ENCODE data around the gene SLC22A2.

Gene SLC22A2

DNA sequence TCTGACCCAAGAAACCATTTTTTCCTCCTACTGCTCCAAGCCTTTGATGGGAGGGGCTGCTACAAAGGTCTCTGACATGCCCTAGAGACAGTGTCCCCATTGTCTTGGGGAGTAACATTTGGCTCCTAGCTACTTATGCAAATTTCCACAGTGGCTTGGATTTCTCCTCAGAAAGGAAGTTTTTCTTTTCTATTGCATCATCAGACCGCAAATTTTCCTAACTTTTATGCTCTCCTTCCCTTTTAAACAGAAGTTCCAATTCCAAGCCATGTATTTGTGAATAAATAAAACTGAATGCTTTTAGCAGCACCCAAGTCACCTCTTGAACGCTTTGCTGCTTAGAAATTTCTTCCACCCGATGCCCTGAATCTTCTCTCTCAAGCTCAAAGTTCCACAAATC lies 51.0 kb downstream of the SLC22A2 start:
- DNase-seq (ENCODE audit: low spot score) = no peak

DNA sequence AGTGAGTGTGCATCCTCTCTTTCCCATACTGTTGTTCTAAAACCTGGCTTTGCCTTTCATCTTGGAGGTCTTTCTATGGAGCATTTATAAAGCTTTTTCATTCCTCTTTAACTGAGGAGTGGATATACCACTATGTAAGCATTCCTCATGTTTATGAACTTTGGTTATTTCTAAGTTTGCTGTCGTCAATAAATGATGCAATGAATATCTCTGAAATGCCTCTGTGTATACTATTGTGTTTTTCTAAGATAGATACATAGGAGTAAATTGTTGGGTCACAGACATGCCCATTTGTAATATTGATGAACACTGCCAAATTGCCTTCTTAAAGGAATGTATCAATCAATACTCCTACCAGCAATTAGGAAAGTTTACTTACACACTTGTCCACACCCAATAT lies 53.9 kb downstream of the SLC22A2 start:
- no peak for DNase-seq (ENCODE audit: low spot score)

DNA sequence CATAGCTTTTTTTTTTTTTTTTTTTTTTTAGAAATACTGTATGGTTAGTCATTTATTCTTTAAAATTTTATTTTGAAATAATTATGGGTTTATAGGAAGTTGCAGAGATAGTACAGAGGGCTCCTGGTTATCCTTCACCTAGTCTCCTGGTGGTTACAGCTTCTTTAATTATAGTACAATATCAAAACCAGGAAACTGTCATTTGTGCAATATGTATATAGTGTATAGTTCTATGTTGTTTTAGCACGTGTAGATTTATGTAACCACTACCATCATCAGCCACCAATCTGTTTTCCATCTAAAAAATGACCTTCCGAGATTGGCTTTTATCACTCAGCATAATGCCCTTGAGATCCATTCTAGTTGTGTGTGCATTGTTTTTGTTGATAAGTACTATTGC lies 54.7 kb downstream of the SLC22A2 start:
- no peak for DNase-seq (ENCODE audit: low spot score)

DNA sequence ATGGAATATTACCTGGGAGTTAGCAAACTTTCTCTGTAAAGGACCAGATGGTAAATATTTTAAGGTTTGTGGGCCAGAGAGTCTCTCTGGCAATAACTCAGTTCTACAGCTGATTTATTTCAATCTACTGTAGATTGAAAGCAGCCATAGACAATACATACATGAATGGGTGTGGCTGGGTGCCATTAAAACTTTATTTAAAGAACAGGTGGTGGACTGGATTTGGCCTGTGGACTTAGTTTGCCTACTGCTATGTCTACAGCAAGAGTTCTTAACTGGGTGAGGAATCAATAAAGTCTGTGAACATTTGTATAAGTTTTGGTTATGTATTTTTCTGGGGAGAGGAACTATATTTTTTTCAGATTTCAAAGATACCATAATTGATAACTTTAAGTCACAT lies 55.1 kb downstream of the SLC22A2 start:
- no peak for DNase-seq (ENCODE audit: low spot score)

DNA sequence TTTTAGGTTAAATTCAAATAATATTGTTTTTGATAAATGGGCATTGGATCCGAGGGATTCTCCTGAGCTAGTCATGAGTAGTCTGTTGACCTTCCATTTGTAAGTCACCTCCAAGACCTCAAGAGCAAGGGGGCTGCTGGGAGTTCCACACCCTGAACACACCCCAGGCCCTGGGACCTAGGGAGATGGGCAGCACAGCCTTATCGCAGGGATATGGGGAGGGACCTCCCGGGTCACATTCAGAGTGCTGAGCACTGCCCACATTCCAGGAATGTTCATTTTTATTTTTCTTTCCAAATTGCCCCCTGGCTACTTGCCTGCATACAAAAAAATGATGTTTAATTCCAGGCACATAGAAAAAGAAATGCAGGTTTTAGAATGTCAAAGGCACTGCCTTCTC lies 55.5 kb downstream of the SLC22A2 start:
- no peak for DNase-seq (ENCODE audit: low spot score)

DNA sequence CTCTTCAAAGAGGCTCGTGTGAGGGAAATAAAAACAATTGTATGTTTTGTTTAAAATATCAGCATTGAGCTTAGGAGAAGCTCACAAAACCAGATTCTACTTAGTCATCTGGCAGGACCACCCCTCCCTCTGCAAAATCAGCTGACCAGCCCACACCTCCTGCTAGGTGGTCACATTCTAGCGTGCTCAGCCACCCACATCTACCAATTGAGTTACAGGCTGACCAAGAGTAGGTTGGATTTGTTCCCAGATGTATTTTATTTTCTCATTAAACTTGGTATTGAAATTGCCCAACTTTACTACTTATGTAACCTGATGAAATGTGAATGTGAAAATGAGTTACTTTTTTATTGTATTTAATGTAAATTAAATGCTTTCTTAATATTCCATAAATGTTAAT lies 56.2 kb downstream of the SLC22A2 start:
- no peak for DNase-seq (ENCODE audit: low spot score)

DNA sequence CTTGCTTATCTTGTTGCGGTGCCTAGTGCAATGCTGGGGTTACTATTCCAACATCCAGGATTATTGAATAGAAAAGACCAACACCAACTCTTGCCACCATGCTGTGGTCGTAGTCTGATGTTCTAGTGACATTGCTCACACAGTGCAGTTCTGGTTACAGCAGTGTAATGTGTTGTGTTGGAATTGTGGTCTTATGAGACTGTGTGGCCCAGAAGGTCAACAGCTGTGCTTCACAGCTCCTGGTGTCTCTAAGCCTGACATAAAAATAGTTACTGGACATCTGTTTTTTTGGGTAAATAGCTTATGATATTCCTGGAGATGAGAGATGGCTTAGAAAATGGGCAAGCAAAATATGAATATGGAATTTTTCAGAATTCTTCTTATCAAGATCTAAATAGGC lies 57.6 kb downstream of the SLC22A2 start:
- no peak for DNase-seq (ENCODE audit: low spot score)

DNA sequence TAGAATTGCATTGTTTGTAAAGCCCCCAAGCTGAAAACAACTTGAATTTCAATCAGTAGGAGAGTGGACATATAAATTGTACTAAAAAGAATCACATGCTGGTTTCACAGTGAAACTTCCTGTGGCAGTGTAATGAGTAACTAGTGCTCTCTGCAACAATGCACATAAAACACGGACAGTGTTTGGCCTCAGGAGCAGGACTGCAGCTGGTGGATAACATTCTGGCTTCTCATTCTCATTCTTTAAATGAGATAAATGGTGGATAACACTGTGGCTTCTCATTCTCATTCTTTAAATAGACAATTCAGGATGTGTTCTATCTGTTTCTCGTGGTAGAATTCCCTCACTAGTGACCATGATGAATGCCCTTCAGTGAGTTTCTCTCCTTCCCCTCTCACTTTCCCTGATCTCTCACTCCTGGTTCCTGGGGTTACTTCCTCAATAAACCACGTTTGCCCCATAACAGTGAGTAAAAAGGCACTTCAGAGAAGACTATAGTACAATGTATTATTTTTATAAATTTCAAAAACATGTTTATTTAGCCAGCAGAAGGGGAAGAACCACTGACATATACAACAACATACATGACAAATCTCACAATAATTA lies 59.9 kb downstream of the SLC22A2 start:
- DNase-seq (ENCODE audit: low spot score) = no peak

DNA sequence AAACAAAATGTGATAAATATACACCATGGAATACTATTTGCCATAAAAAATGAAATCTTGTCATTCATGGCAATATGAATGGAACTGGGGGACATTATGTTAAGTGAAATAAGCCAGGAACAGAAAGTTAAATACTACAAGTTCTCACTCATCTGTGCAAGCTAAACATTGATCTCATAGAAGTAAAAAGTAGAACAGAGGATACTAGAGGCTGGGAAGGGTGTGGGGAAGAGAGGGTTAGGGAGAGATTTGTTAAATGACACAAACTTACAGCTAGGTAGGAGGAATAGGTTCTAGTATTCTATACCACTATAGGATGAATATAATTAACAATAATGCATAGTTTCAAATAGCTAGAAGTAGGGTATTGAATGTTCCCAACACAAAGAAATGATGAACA lies 61.0 kb downstream of the SLC22A2 start:
- no peak for DNase-seq (ENCODE audit: low spot score)

DNA sequence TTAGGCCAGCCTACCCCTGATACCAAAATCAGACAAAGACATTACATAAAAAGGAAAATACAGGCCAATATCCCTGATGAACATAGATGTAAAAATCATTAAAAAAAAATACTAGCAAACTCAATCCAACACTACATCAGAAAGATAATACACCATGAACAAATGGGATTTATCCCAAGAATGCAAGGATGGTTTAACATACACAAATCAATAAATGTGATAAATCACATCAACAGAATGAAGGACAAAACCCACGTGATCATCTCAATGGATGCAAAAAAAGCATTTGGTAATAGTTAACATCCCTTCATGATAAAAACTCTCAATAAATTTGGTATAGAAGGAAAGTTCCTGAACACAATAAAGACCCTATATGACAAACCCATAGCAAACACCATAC lies 63.8 kb downstream of the SLC22A2 start:
- no peak for DNase-seq (ENCODE audit: low spot score)

DNA sequence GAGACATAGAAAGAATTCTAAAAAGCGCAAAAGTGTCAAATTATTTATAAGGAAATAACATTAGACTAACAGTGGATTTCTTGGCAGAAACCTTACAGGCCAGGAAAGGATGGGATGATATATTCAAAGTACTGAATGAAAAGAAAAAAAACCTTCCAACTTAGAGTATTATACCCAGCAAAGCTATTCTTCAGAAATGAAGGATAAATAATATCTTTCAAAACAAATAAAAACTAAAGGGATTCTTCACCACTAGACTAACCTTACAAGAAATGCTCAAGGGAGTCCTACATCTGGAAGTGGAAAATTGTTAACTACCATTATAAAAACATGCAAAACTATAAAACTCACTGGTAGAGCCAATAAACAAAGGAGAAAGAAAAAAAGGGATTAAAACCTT lies 65.8 kb downstream of the SLC22A2 start:
- DNase-seq (ENCODE audit: low spot score) = no peak

DNA sequence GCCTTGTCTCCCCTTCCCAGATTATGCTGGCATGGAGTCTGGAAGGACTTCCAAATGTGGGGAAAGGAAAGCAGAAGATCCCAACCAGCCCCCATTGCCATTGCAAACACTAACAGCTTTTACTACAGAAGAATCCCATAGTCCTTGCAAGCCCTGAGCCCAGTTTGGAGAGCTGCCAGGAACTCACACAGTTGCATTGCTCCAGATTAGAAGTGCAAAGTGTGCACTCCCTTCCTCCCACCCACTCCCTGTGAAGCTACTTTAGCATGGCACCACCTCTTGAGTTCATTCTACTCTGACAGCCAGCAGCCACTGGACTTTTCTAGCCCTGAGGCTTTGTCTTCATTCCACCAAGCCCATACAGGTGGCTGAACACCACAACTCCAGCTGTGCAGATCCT lies 67.6 kb downstream of the SLC22A2 start:
- no peak for DNase-seq (ENCODE audit: low spot score)

DNA sequence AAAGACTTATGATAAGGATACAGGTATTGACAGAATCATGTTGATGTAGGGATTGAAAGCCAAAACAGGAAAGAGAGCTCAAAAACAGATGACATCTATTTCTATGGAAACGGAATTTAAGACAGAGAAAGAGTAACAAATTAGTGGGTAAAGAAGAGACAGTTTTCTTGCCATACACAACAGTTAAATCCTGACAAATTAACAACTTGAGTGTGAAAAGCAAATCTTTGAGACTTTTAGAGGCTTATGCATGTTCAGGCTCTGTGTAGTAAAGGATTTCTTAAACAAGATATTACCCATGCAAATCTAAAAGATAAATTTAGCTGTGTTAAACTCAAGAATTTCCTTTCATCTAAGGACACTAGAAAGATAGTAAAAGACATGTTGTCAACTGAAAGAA lies 68.5 kb downstream of the SLC22A2 start:
- no peak for DNase-seq (ENCODE audit: low spot score)

DNA sequence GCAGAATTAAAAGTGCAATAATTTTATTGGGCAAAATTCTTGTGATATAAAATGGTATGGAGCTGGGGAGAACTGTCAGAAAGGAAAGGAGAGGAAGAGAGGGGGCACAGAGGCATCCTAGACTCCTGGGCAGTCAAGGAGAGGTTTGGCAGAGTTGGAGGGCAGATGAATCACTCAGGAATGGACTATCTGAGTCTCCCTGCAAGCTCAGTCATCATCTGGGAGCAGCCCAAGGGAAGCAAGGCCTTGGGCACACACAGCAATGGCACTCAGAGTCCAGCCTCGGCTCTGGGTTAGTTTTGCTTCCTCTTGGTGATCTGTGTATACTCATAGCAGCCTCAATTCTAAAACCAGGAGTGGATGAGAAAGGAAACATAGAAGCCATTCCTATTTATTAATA lies 69.8 kb downstream of the SLC22A2 start:
- no peak for DNase-seq (ENCODE audit: low spot score)

DNA sequence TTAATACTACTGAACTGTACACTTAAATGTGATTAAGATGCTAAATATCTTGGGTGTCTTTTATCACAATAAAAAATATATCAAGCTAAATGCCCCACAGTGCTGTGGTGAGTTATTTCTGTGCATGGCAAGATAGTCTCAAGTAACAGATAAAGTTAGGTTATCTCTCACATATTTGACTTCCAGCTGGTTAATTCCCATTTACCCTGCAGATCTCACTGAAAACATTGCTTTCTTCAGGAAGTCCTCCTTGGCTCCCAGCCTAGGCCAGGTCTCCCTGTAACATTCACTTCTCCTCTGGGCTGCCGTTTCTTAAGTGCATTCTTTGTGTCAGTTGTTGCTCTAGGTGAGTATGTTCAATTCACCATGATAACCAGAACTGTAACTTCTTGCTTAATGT lies 77.9 kb downstream of the SLC22A2 start:
- no peak for DNase-seq (ENCODE audit: low spot score)

DNA sequence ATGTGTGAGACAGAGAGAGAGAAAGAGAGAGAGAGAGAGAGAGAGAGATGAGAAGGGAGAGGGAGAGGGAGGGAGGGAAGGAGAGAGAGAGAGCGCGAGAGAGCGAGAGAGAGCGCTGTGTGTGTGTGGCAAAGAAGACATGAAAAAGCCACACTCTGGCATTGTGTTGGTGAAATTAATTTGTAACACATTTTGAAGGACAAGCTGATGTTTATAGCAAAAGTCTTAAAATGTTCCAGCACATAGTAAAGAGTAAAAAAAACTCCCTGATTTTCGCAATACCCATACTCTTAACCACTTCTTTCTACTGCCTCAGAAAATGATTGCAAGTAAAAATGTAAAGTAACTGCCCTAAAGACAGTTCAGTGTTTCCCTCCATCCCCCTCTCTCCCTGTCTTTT lies 80.3 kb downstream of the SLC22A2 start:
- DNase-seq (ENCODE audit: low spot score) = no peak

DNA sequence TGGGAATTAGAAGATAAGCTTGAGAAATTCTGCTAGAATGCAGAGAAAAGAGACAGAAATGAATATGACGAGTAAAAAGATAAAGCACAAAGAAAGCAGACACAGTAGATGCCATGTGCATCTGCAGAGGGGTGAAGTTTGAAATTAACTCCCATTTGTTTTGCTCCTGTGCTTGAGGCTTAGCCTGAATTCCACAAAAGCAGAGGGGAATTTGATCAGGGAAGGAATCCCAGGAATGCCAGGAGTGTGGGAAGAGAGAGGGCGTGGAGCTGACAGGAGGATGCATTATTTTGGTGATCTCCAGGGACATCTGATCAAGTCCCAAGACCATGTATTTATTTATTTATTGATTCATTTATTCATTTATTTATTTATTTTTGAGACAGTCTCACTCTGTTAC lies 81.4 kb downstream of the SLC22A2 start:
- DNase-seq (ENCODE audit: low spot score) = no peak

DNA sequence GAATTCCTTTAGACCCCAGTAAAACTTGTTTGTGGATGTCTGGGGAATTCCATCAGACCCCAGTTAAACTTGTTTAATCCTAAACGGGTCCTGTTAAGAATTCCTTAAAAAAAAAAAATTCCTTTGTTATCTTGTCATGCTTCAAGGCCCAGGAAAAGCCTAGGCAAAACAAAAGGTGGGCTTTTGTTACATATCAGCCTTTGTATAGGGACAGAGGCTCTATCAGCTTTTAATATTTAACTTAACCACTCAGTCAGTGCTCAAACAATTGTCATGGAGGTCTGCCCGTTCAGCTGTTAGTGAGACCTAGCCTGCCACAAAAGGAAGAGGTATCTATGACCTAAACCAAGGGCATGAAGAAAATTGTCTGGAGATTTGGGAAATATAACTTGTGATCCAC lies 83.9 kb downstream of the SLC22A2 start:
- DNase-seq (ENCODE audit: low spot score) = no peak

DNA sequence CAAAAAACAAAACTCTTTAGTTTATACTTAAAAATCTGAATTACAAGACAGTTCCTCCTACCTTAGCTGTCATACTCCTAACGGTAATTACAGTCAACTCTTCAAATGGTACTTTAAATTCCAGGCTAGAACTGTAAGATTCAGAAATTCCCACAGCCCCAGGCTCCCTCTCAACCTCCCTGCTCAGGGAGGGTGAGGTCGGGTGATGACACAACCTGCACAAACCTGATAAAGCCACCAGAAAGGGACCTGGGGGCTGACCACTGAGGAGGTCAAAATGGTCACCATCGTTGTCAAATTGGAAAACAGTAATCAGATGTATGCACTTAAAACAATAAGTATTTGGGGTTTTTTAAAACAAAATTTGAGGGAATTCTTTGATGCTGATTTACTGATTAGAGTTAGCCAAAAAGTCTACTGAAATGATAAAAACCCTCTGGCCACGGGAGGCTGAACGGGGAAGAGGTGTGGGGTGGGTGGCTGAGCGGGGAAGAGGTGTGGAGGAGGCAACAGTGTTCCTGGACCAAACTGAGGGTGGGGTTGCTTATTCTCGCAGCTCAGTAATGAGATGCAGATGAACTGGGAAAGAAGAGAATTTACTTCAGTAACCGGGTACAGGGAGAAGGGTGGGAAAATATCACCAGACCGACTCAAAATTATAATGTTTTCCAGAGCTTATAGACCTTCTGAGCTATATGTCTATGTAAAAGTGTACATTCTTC lies 84.7 kb downstream of the SLC22A2 start:
- DNase-seq (ENCODE audit: low spot score) = no peak

DNA sequence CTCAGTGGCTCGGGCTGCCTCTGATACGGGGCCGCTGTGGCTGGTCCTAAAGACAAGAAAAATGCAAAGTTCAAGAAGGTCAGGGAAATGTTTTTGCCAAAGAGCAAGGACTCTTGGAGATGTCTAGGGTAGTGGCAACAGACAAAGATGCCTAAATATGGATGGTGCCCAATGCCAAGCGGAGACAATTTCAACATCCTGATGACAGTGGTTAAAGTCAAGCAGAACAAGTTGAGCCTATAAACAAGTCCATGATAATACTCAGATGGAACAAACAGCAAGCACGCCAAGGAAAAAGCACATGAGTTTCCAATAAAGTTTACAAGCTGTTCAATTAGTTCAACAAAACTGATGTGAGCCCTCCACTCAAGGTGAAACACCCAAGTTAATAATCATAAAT lies 85.9 kb downstream of the SLC22A2 start:
- no peak for DNase-seq (ENCODE audit: low spot score)

DNA sequence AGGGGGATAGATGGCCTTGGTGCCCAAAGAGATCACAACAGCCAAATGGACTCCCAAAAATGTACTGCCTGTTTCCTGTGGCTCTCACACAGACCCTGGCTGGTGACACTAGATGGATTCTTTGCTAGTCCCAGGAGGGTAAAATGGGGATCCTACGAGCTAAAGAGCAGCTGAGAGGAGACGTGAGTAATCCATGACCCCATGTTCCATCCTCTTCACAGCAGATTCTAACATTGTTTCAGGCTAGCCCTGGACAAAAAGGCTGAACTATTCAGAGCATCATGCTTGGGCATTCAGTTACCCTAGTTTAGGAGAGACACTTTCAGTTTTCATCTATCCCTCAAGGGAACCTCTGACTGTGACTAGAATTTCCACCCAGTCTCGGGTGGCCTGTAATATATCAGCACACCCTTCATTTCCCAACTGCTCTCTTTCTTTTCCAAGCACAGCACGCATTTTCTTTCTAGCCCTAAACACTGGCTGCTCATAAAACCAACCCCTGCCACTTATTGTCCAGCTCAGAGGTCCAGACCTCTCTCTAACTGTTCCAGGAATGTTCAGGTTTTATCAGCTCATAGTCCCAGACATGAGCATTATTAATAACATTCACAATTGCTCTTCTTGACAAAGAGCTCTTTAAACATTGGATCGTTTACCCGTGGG lies 88.5 kb downstream of the SLC22A2 start:
- DNase-seq (ENCODE audit: low spot score) = no peak

DNA sequence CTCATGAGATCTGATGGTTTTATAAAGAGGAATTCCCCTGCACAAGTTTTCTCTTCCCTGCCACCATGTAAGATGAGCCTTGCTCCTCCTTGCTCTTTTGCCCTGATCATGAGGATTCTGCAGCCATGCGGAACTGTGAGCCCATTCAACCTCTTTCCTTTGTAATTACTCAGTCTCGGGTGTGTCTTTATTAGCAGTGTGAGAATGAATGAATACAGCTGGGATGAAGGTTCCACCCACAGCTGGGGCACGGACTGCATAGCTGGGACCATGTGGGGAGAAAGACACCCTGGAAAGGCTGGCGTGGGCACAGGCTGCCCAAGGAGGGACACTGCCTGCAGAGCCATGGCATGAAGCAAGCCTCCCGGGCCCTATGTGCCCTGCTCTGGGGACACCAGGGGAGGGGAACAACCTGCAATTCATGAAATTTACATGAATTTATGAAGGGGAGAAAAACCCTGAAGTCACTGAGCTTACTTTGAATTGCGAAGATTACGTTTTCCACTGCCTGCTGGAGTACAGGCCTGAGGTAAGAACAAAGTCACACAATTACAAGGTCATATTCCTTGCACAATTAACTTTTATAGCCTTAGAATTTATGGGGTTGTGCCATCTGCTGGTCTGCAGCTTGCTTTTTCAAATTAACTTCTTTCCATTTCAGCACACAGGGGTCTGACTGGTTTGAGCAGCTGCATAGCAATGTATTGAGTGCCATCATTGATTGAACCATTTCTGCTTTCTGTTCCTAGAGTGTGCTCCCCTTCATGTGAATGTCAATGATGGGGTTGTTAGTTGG lies 90.8 kb downstream of the SLC22A2 start:
- no peak for DNase-seq (ENCODE audit: low spot score)

Measured in hematopoietic multipotent progenitor cell treated with erythropoietin and hydrocortisone succinate and interleukin-3 and kit ligand, for 17 days (in vitro differentiated cells).